GM19324 (cell line): ENCODE measurements around the gene TPRN.
A peak's percentile ranks its signal among the peaks of the same experiment; 100 is the strongest.

Experiments used
- ATAC-seq: cut with Tn5 transposase; IDR thresholded peaks from one replicate; pipeline ENCODE4 v1.9.1; 2021; ENCODE audit warnings: mild to moderate bottlenecking, moderate library complexity; ENCODE audit not compliant: unreplicated experiment, low FRiP score

The TPRN gene

DNA sequence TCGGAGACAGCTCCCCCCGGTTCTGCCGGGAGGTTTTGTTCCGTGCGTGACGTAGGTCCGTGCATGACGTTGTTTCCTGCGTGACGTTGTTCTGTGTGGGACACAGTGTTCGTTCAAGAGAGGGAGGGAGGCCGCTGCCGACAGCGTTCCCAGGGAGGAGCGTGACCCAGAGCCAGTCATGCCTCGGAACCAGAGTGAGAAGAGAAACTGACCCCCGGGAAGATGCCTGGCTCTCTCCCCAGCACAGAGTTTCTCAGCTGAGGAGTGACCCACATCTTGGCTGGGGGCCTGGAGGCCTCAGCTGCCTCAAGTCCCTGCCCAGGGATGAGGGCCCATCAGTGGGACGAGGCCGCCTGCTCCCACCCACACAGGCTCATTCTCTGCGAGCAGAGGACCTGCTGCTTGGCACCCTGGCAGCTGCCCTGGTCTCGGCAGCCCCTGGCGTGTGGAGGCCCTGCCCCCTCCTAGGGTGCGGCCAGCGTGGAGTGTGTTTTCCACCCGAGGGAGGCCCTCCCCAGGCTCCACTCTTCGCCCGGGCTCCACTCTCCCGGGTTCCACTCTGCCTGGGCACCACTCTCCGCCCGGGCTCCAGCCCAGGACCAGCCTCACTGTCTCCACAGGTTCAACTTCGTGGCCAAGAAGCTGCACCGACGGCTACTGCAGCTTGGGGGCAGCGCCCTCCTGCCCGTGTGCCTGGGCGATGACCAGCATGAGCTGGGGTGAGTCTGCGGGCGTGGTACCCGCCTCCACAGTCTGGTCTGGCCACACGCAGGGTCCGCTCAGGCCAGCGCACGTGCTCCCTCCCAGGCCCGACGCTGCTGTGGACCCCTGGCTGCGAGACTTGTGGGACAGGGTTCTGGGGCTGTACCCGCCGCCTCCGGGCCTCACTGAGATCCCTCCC, 12.9 kb upstream of the TPRN start:
- ATAC-seq: no peak

DNA sequence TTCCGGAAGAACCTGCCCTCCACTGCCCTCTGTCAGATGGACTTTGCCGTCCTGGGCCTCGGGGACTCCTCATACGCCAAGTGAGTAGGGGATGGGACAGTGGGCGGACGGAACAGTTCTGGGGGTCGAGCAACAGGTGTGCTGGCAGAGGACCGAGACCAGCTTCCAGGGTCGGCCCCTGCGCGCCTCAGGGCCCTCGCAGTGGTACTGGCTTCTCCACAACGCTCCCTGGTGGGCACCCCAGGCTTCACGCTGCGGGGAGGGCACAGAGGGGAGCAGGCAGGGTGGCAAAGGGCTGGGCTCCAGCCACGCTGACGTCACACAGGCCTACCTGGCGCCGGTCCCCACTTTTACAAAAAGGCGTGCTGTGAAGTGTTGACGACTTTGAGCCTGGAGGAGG, 12.0 kb upstream of the TPRN start:
- no peak for ATAC-seq

GRCh38 chr9:137211532-137211931, 11.0 kb upstream of the TPRN start:
- no peak for ATAC-seq

DNA sequence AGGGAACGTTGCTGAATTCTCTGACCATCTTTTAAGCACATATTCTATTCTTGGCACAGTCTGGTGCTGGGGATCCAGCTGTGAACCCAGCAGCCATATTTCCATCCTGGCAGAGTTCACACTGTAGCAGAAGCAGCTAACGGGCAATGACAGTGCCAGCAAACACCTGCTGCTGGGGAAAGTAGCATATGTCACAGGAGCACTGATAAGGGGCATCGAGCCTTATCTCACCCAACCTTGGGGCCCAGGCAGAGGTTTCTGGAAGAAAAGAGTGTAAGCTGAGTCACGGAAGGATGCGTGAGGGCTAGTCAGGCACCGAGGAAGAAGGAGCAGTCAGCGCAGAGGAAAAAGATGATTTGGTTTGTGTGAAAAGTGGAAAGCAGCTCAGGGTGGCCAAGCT, 6.1 kb upstream of the TPRN start:
- ATAC-seq: no peak

DNA sequence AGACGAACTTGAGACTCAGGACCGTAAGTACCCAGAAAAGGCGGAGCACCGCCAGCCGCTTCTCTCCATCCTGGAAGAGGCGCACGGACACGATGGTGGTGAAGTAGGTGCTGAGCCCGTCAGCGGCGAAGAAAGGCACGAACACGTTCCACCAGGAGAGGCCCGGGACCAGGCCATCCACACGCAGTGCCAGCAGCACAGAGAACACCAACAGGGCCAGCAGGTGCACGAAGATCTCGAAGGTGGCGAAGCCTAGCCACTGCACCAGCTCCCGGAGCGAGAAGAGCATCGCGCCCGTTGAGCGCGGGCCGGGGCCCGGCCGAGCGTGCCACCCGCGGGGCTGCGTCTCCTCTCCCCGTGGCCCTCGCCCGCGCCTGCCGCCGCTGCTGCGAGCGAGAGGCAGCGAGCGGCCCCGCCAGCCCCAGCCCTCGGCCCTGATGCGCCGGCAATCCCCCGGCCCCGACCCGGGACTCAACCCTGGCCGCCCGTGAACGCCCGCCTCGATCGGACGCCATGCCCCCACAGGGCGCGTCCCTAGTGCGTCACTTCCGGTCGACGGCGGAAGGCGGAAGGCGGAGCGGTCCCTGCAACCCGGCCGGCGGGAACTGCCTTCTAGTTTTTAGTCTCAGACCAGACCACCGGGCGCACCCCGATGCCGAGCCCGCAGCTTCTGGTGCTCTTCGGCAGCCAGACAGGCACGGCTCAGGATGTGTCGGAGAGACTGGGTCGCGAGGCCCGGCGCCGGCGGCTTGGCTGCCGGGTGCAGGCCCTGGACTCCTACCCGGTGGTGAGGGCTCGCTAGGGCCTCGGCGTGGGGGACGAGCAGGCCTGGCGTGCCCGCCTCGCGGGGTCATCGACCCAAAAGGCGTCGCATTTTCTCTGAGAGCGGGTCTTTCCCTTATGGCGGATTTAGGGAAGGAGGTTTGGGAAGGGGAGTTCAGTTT, 4.9 kb upstream of the TPRN start, which contains the start of the genes NDOR1 and TMEM203:
Gene NDOR1 (plus strand): TSS at position 575 of the 944 bp plus-strand sequence. CDS start 78 bp downstream, at position 653.
Gene TMEM203 (minus strand): TSS at position 523 of the 944 bp plus-strand sequence. CDS start 234 bp downstream, at position 289.
- peak; percentile 44 for ATAC-seq

DNA sequence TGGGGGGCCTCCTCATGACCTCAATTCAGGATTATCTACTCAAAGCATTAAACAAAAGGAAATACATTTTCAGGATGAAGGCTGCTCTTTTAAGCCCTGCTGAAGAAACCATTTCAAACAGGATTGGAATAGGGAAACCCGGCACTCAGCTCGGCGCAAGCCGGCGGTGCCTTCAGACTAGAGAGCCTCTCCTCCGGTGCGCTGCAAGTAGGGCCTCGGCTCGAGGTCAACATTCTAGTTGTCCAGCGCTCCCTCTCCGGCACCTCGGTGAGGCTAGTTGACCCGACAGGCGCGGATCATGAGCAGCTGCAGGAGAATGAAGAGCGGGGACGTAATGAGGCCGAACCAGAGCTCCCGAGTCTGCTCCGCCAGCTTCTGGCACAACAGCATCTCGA, 4.2 kb upstream of the TPRN start:
- no peak for ATAC-seq

- no peak for ATAC-seq
Measured at GRCh38 chr9:137202966-137203365, 2.4 kb upstream of the TPRN start.

- no peak for ATAC-seq
Measured at GRCh38 chr9:137201205-137201868, 796 bp upstream of the TPRN start.

DNA sequence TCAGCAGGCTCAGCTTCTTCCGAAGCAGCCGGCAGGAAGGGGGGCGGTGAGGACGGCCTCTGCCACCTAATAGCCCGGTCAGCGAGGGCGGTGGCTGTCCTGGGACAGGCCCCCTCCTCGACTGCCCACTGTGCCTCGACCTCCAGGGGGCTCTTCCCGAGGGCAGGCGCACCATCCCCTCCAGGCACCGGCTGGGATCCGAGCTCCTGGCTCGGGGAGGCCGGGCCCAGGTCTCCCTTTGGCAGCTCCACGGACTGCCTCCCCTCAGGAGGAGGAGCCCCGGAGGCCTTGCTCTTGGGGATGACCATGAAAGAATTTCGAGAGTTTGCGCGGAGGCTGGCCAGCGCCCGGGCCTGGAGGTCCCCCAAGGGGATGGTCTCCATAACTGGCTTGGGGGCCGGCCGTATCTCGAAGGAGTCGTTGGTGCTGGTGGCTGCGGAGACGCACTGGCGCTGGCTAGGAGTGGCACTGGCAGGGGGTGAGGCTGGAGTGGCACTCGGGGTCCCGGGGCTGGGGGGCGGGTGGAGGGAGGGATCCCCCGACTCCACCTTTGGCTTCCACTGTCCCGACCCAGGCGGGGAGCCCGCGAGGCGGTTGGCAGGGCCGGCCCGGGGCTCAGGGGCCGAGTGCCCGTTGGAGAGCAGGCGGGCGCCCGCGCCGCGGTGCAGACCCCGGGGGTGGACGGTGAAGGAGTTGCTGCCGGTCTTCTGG, 975 bp downstream of the TPRN start:
- ATAC-seq: no peak

DNA sequence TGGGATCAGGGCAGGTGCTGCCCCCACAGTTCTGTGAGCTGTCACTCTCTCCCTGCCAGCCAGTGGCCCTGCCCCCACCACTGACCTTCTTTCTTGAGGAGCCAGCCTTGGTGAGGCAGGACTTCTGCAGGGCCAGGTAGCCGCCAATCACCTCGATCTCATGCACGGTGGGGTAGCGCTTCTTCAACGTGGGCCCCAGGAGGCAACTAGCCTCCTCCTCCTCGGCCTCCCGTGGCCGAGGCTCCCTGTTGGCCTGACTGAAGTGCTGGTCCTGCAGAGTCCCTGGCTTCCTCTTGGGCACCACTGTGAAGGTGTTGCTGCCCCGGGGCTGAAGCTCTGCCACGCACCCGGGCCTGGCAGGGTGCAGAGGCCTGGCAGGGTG, 1.6 kb downstream of the TPRN start:
- ATAC-seq: no peak

DNA sequence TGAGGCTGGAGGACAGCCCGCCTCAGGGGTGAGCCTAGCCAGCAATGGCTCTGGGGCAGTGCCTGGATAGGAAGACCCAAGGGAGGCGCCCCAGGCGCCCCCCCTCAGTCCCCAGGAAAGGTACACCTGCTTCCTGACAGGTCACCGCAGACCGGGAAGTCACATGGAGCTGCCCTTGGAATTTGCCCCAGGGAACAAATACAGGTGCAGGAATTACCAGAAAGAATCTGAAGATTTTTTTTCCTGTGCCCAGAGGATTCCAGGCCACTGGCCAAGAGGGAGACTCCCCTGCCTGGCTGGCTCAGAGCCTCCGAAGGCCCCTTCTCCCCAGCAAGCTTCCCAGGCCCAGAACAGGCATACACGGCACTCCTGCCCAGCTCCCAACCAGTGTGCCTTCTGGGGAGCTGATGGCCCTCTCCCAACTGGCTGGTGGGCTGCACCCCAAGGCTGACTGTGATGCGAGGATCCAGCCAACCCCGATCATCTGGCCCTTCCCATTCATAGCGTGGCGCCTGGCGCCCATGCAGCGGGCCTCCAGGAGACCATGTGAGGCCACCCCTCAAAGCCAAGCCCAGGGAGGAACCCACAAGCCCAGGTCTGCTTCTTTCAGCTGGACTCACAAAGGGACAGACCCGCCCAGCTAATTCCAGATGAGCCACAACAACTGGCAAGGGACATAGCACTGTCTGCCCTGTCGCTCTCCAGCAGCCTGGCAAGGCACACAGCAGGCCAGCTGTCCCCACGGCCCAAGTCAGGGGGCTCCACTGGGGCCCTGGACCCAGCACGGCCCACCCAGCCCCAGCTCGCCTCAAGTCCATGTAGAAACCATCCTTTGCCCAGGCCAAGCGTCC, 2.3 kb downstream of the TPRN start:
- no peak for ATAC-seq

- ATAC-seq: no peak
Measured at GRCh38 chr9:137195525-137196220, 4.9 kb downstream of the TPRN start.

GRCh38 chr9:137194909-137195308, 5.6 kb downstream of the TPRN start:
- ATAC-seq: no peak

GRCh38 chr9:137194388-137194787, 6.2 kb downstream of the TPRN start:
- no peak for ATAC-seq

DNA sequence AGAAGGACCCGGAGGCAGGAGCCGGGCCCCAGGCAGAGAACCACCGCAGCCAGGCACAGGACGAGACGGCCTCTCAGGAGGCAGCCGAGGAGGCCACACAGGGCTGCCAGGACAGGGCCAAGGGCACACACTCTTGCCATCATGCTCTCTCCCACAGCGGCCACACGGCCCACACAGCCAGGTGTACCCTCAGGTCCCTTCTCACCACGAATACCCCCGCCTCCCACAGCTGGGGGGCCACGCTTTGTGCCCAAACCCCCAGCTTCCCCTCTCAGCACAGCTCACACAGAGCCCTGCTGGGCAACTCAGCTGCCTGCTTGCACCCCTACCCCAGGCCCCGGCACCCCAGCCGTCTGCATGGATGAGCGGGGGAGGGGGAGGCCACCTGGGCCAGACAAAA, 6.8 kb downstream of the TPRN start:
- ATAC-seq: no peak

DNA sequence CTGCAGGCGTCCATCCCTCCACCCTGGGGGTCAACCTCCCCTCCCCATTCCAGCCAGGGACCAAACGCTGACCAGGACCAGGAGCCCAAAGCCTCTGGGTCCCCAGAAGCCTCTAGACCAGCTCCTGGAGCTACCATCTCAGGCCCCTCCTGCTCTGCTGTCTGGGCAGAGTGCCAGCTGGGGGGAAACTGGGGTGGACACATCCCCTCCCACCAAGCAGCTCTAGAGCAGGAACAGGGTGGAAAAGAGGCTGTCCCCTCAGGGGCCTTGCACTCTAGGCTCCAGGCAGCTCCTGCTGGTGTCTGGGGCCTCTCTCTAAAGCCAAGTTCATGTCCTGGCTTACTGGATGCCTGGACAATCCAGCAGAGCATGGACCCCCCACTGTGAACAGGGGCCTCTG, 7.7 kb downstream of the TPRN start:
- ATAC-seq: no peak

DNA sequence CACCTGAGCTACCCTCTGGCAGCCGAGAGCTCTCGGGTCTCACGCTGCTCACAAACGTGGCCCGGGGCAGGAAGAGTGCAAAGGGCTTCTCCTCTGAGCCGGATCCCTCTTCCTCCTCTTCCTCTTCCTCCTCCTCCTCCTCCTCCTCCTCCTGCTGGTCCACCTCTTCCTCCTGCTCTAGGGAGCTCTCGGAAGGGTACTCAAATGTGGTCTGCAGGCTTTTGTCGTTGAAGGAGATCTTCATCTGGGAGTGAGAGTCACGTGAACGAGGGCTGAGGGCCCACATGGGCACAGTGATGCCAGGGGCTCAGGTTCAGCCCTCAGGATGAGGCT, 8.1 kb downstream of the TPRN start:
- no peak for ATAC-seq

- ATAC-seq: no peak
Measured at GRCh38 chr9:137191691-137192447, 8.7 kb downstream of the TPRN start.
